HCT116 (cell line): Measurements from ENCODE around the gene LSP1. TPM values are rescaled to one million over a fixed set of nuclear protein-coding genes. Genes with fewer than 3 reads are reported as not detected.

Source experiments
- ATAC-seq: fragments of 200-7000 bp; cut with Tn5 transposase; 2 replicates; pipeline ENCODE4 v1.9.1; 2020; ENCODE audit warnings: mild to moderate bottlenecking, moderate library complexity
- BruUV-seq: library from RNA; stranded (reverse); fragments of 400-500 nt; replicated peaks from 2 replicates; lab custom pipeline; 2021; lab: Mats Ljungman, UMichigan
- CTCF ChIA-PET: fragments of 300-600 bp; sonication (Branson Sonifier 250); formaldehyde crosslinking; loops from one replicate; lab custom pipeline; 2021; ENCODE audit warnings: antibody characterized with exemption; lab: Charles Lee
- POLR2A ChIA-PET: fragments of 300-600, 350-600 bp; sonication (Branson Sonifier 250); formaldehyde crosslinking; loops from one replicate; lab custom pipeline; 2021; ENCODE audit warnings: antibody characterized with exemption; lab: Charles Lee
- RAD21 ChIA-PET, 2 experiments: fragments of 300-600 bp; sonication (Branson Sonifier 250); formaldehyde crosslinking; loops; one replicate each; lab custom pipeline; 2023; ENCODE audit warnings: low total read pairs in 2 of 2; ENCODE audit not compliant: uncharacterized antibody in 2 of 2, unreplicated experiment in 2 of 2, low non-redundant PET in 1 of 2; lab: Charles Lee
- DNase-seq: peaks from one replicate; pipeline ENCODE4 v3.0.0-alpha.2; 2010; ENCODE audit warnings: low read depth, low spot score
- H2AFZ ChIP-seq: fragments of 200-600 bp; shearing (Covaris generic), sonication (generic); 2 replicates; pipeline ENCODE4 v1.6.1; 2017; ENCODE audit warnings: low read depth, mixed run types, mixed read lengths, antibody characterized with exemption, low read length; ENCODE audit not compliant: poor library complexity, severe bottlenecking
- H3K27ac ChIP-seq: 2 replicates; pipeline ENCODE4 v1.5.1; 2012; ENCODE audit warnings: low read depth, low read length
- H3K27me3 ChIP-seq: fragments of 200-600 bp; sonication (generic); 2 replicates; pipeline ENCODE4 v1.6.1; 2016; ENCODE audit warnings: mixed run types, low read length, mixed read lengths; ENCODE audit not compliant: insufficient read depth
- H3K36me3 ChIP-seq, 2 experiments: fragments of 200-500 bp in 1 of 2; fragments of 200-600 bp in 1 of 2; sonication (Bioruptor generic) in 1 of 2; sonication (generic) in 1 of 2; 2 replicates each; pipeline versions ENCODE4 v1.5.1 to v1.6.1; 2014 to 2016; ENCODE audit warnings: low read length in 2 of 2, inconsistent platforms in 1 of 2, mixed read lengths in 1 of 2, mixed run types in 1 of 2; ENCODE audit not compliant: insufficient read depth in 2 of 2, control insufficient read depth in 1 of 2
- H3K4me1 ChIP-seq, 2 experiments: fragments of 200-600 bp in 1 of 2; sonication (generic) in 1 of 2; 2 replicates each; pipeline versions ENCODE4 v1.5.1 to v1.6.1; 2012 to 2017; ENCODE audit warnings: low read length in 2 of 2, inconsistent platforms in 1 of 2, mild to moderate bottlenecking in 1 of 2, mixed read lengths in 1 of 2, mixed run types in 1 of 2, moderate library complexity in 1 of 2; ENCODE audit not compliant: insufficient read depth in 2 of 2, control insufficient read depth in 1 of 2
- H3K4me2 ChIP-seq: fragments of 200-600 bp; sonication (generic); 2 replicates; pipeline ENCODE4 v1.6.1; 2017; ENCODE audit warnings: mixed run types, low read length, mixed read lengths
- H3K4me3 ChIP-seq, 2 experiments: fragments of 200-600 bp in 1 of 2; sonication (generic) in 1 of 2; replicated peaks in 1 of 2; 2 replicates each; pipeline ENCODE4 v1.5.1; 2011 to 2016; ENCODE audit warnings: low read length in 2 of 2, control low read depth in 1 of 2, low read depth in 1 of 2, mild to moderate bottlenecking in 1 of 2, mixed read lengths in 1 of 2, mixed run types in 1 of 2
- H3K79me2 ChIP-seq: fragments of 200-600 bp; sonication (generic); 2 replicates; pipeline ENCODE4 v1.6.1; 2017; ENCODE audit warnings: mild to moderate bottlenecking, mixed run types, low read length, moderate library complexity, mixed read lengths; ENCODE audit not compliant: insufficient read depth
- H3K9ac ChIP-seq: fragments of 200-600 bp; sonication (generic); 2 replicates; pipeline ENCODE4 v1.6.1; 2016; ENCODE audit warnings: low read length, mixed read lengths
- H3K9me2 ChIP-seq: fragments of 200-600 bp; sonication (generic), shearing (Covaris generic); 2 replicates; pipeline ENCODE4 v1.6.1; 2017; ENCODE audit warnings: mixed run types, mild to moderate bottlenecking, moderate library complexity; ENCODE audit not compliant: insufficient read depth
- H3K9me3 ChIP-seq, 2 experiments: fragments of 200-500 bp in 1 of 2; fragments of 200-600 bp in 1 of 2; sonication (Bioruptor generic) in 1 of 2; sonication (generic) in 1 of 2; 2 replicates each; pipeline ENCODE4 v1.6.1; 2014 to 2017; ENCODE audit warnings: low read length in 2 of 2, mixed read lengths in 2 of 2, inconsistent platforms in 1 of 2, low read depth in 1 of 2, mild to moderate bottlenecking in 1 of 2, mixed run types in 1 of 2, moderate library complexity in 1 of 2; ENCODE audit not compliant: control insufficient read depth in 1 of 2, insufficient read depth in 1 of 2
- H4K20me1 ChIP-seq: fragments of 200-600 bp; sonication (generic), shearing (Covaris generic); 2 replicates; pipeline ENCODE4 v1.6.1; 2017; ENCODE audit warnings: mixed run types, mild to moderate bottlenecking, moderate library complexity; ENCODE audit not compliant: insufficient read depth
- ATF3 ChIP-seq: IDR thresholded peaks from 2 replicates; pipeline ENCODE4 v1.6.1; 2012
- CEBPB ChIP-seq: IDR thresholded peaks from 2 replicates; pipeline ENCODE4 v1.6.1; 2012; ENCODE audit warnings: low read depth
- EGR1 ChIP-seq: IDR thresholded peaks from 2 replicates; pipeline ENCODE4 v1.6.1; 2012; ENCODE audit warnings: low read depth
- EZH2 ChIP-seq: fragments of 200-600 bp; sonication (generic); IDR thresholded peaks from 2 replicates; pipeline ENCODE4 v1.6.1; 2017; ENCODE audit warnings: antibody characterized with exemption, mixed run types
- EZH2phosphoT487 ChIP-seq: fragments of 200-600 bp; IDR thresholded peaks from 2 replicates; pipeline ENCODE4 v1.6.1; 2018; ENCODE audit warnings: antibody characterized with exemption, borderline replicate concordance
- FOSL1 ChIP-seq: IDR thresholded peaks from 2 replicates; pipeline ENCODE4 v1.6.1; 2012; ENCODE audit warnings: low read depth
- JUND ChIP-seq: IDR thresholded peaks from 2 replicates; pipeline ENCODE4 v1.6.1; 2012
- MAX ChIP-seq: IDR thresholded peaks from 2 replicates; pipeline ENCODE4 v1.6.1; 2012
- POLR2AphosphoS5 ChIP-seq: IDR thresholded peaks from 2 replicates; pipeline ENCODE4 v1.6.1; 2011; ENCODE audit warnings: mild to moderate bottlenecking, low read depth, low read length, moderate library complexity
- RAD21 ChIP-seq: IDR thresholded peaks from 2 replicates; pipeline ENCODE4 v1.6.1; 2012; ENCODE audit warnings: low read depth, mild to moderate bottlenecking
- REST ChIP-seq: IDR thresholded peaks from 2 replicates; pipeline ENCODE4 v1.6.1; 2012; ENCODE audit warnings: low read depth
- SIN3A ChIP-seq: IDR thresholded peaks from 2 replicates; pipeline ENCODE4 v1.6.1; 2012; ENCODE audit warnings: low read depth
- TCF7L2 ChIP-seq: IDR thresholded peaks from 2 replicates; pipeline ENCODE4 v1.7.0; 2011; ENCODE audit warnings: borderline replicate concordance, inconsistent platforms; ENCODE audit not compliant: insufficient read depth, insufficient read length; ENCODE audit errors: extremely low read depth
- YY1 ChIP-seq: IDR thresholded peaks from 2 replicates; pipeline ENCODE4 v1.6.1; 2011; ENCODE audit warnings: low read length, low read depth, moderate library complexity, mild to moderate bottlenecking; ENCODE audit not compliant: insufficient replicate concordance; ENCODE audit errors: extremely low read depth
- ZBTB33 ChIP-seq: IDR thresholded peaks from 2 replicates; pipeline ENCODE4 v1.6.1; 2011; ENCODE audit warnings: mild to moderate bottlenecking, low read length, moderate library complexity; ENCODE audit not compliant: insufficient replicate concordance; ENCODE audit errors: extremely low read depth
- ZFX ChIP-seq: fragments of 450-650 bp; IDR thresholded peaks from 2 replicates; pipeline ENCODE4 v1.6.1; 2017
- ZNF274 ChIP-seq: fragments of 200-500 bp; sonication (Bioruptor generic); IDR thresholded peaks from 2 replicates; pipeline ENCODE4 v1.6.1; 2014; ENCODE audit warnings: mild to moderate bottlenecking, low read depth, low read length, inconsistent platforms
- intact Hi-C: fragments of 100-400 bp; cut with micrococcal nuclease; formaldehyde crosslinking; loops from 2 replicates; pipeline ENCODE4 v1.10.0; 2022
- total RNA-seq: library from RNA; stranded (reverse); gene quantifications from one replicate; pipeline ENCODE4 v1.2.1, GENCODE V29; 2021; ENCODE audit not compliant: unreplicated experiment
- TF ChIP-seq, protein P1 (sequence below), 3 experiments: fragments of 200-600 bp in 1 of 3; sonication (generic) in 1 of 3; IDR thresholded peaks in 2 of 3; conservative IDR thresholded peaks in 1 of 3; 2 replicates each; pipeline ENCODE4 v1.5.1; 2012 to 2017; ENCODE audit warnings: low read depth in 2 of 3, low read length in 2 of 3, antibody characterized with exemption in 1 of 3, borderline replicate concordance in 1 of 3, control low read depth in 1 of 3, mild to moderate bottlenecking in 1 of 3, mixed read lengths in 1 of 3, mixed run types in 1 of 3, moderate library complexity in 1 of 3; ENCODE audit not compliant: insufficient read depth in 1 of 3

LSP1 gene
- total RNA-seq, 1 experiment from 2014 or later, result 1.3 TPM

- no peaks in the 10 kb centered on the region for H4K20me1 ChIP-seq
- H3K27ac ChIP-seq, result no peak overlapping the region
- no peaks in the 10 kb centered on the region for H3K27me3 ChIP-seq
- no peaks in the 10 kb centered on the region for H3K79me2 ChIP-seq
- TF ChIP-seq FOSL1, result no peak
- no peak for TF ChIP-seq EGR1
- no peak for TF ChIP-seq REST
- no peak for TF ChIP-seq EZH2
- no peak for TF ChIP-seq JUND
- TF ChIP-seq YY1, result no peak
- no peak for TF ChIP-seq ZBTB33
- no peak for TF ChIP-seq SIN3A
- TF ChIP-seq EZH2phosphoT487, result no peak
- no peak for TF ChIP-seq ZNF274
- no peak for TF ChIP-seq CEBPB
- no peak for TF ChIP-seq RAD21
- no peak for TF ChIP-seq MAX
- no peak for TF ChIP-seq ATF3
- TF ChIP-seq ZFX, result no peak
- TF ChIP-seq, protein P1, sequence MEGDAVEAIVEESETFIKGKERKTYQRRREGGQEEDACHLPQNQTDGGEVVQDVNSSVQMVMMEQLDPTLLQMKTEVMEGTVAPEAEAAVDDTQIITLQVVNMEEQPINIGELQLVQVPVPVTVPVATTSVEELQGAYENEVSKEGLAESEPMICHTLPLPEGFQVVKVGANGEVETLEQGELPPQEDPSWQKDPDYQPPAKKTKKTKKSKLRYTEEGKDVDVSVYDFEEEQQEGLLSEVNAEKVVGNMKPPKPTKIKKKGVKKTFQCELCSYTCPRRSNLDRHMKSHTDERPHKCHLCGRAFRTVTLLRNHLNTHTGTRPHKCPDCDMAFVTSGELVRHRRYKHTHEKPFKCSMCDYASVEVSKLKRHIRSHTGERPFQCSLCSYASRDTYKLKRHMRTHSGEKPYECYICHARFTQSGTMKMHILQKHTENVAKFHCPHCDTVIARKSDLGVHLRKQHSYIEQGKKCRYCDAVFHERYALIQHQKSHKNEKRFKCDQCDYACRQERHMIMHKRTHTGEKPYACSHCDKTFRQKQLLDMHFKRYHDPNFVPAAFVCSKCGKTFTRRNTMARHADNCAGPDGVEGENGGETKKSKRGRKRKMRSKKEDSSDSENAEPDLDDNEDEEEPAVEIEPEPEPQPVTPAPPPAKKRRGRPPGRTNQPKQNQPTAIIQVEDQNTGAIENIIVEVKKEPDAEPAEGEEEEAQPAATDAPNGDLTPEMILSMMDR (IDR thresholded peaks at IDR 0.05 in 2 of 3, conservative IDR thresholded peaks at IDR 0.05 in 1 of 3; ENCODE audit: borderline replicate concordance in 1 of 3, insufficient read depth in 1 of 3, low read depth in 2 of 3, low read length in 2 of 3), result no peak
- no peak for TF ChIP-seq POLR2AphosphoS5
- no peak for TF ChIP-seq TCF7L2
- intact Hi-C loops, result no loop called here
- H2AFZ ChIP-seq, result no peak overlapping the region
- no peak overlapping the region for H3K9ac ChIP-seq
- H3K9me3 ChIP-seq, result no peaks in the 10 kb centered on the region
- POLR2A ChIA-PET, result no interaction called here
- no peak for ATAC-seq
- CTCF ChIA-PET, result no interaction called here
- H3K4me1 ChIP-seq, result no peaks in the 10 kb centered on the region
- RAD21 ChIA-PET, result no interaction called here
- H3K4me2 ChIP-seq, result no peak overlapping the region
- H3K4me3 ChIP-seq, result no peak overlapping the region
- DNase-seq, result no peak
- no peaks in the 10 kb centered on the region for H3K36me3 ChIP-seq
- H3K9me2 ChIP-seq, result no peaks in the 10 kb centered on the region
- no TSS peak for BruUV-seq
Observed at GRCh38 chr11:1854132-1854948, 1.5 kb downstream of the LSP1 start.
